OCI-LY1 (cell line): ENCODE data around the gene PSMG4.

Source experiments
- EZH2 ChIP-seq: fragments of 200-600 bp; sonication (generic), shearing (Covaris generic); IDR thresholded peaks from 2 replicates; pipeline ENCODE4 v1.8.0; 2017; ENCODE audit warnings: borderline replicate concordance, mixed run types, mild to moderate bottlenecking, antibody characterized with exemption, low read length, moderate library complexity, mixed read lengths
- TF ChIP-seq, protein P1 (sequence below): fragments of 200-600 bp; sonication (generic), shearing (Covaris generic); IDR thresholded peaks from 2 replicates; pipeline ENCODE4 v1.5.1; 2017; ENCODE audit warnings: mild to moderate bottlenecking, antibody characterized with exemption, low read length, moderate library complexity, mixed read lengths

DNA sequence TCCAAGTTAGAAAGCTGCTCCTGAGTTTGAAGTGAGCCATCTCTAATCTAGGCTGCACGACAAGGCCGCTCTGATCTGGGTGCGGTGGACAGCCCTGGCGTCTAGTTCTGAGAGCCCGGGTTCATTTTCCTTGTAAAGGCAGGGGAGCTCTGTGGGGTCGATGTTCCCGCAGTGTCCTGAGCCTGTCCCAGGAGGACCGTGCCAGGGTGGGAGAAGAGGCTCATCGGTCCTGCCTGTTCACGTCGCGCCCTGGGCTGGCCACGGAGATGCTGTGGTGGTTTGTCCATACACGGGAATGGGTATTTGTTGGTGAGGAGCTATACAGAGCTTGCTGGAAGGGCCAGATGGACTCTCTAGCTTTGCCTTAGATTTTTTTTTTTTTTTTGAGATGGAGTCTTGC, 27.0 kb downstream of the PSMG4 start:
- TF ChIP-seq, protein P1, sequence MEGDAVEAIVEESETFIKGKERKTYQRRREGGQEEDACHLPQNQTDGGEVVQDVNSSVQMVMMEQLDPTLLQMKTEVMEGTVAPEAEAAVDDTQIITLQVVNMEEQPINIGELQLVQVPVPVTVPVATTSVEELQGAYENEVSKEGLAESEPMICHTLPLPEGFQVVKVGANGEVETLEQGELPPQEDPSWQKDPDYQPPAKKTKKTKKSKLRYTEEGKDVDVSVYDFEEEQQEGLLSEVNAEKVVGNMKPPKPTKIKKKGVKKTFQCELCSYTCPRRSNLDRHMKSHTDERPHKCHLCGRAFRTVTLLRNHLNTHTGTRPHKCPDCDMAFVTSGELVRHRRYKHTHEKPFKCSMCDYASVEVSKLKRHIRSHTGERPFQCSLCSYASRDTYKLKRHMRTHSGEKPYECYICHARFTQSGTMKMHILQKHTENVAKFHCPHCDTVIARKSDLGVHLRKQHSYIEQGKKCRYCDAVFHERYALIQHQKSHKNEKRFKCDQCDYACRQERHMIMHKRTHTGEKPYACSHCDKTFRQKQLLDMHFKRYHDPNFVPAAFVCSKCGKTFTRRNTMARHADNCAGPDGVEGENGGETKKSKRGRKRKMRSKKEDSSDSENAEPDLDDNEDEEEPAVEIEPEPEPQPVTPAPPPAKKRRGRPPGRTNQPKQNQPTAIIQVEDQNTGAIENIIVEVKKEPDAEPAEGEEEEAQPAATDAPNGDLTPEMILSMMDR = no peak
- TF ChIP-seq EZH2 = no peak
